NCI-H1417 treated with DMSO at 0.1 percent for 48 hours (cell line): ENCODE measurements around the gene GSK3B.

Source experiments
- DNase-seq: peaks from one replicate; lab custom pipeline; 2025; lab: John Stamatoyannopoulos, UW

Gene GSK3B

GRCh38 chr3:119778176-119778575 lies 316.1 kb downstream of the GSK3B start:
- DNase-seq, result no peak

GRCh38 chr3:119776304-119776703 lies 317.9 kb downstream of the GSK3B start:
- no peak for DNase-seq

- no peak for DNase-seq
These were observed 319.8 kb downstream of the GSK3B start for GRCh38 chr3:119774444-119774843.
